GM13977 (cell line): ENCODE data around the gene PACS2.

Source experiments
- DNase-seq: peaks from one replicate; pipeline ENCODE4 v3.0.0; 2012; ENCODE audit warnings: low spot score
- in situ Hi-C: fragments of 300-500 bp; cut with MboI; formaldehyde crosslinking; loops from one replicate; pipeline ENCODE4 v1.12.0; 2022; ENCODE audit warnings: low sequenced_read_pairs, low pct_unique_long_range_greater_than_20kb, mixed read lengths, inconsistent platforms; ENCODE audit not compliant: unreplicated experiment
- TF ChIP-seq, protein P1 (sequence below): IDR thresholded peaks from 2 replicates; pipeline ENCODE4 v1.5.1; 2012; ENCODE audit warnings: mild to moderate bottlenecking, control low read depth; ENCODE audit not compliant: insufficient read depth; ENCODE audit errors: extremely low read depth, missing control alignments

The PACS2 gene

DNA sequence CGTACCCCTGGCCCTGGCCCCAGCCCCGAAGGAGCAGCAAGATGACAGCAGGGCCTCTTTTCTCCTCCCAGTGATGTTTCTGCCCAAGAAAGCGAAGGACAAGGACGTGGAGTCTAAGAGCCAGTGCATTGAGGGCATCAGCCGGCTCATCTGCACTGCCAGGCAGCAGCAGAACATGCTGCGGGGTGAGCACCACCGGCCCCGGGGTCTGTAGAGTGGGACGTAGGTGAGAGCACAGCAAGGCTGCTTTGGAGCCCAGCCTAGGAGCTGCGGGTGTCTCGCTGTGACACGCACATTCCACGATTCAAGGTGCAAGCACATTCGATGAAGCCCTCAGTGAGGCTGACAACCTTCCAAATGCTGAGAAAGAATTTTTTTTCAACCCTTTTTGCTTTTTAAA, 78.6 kb downstream of the PACS2 start:
- in situ Hi-C loops: no loop called here
- DNase-seq: no peak
- TF ChIP-seq, protein P1, sequence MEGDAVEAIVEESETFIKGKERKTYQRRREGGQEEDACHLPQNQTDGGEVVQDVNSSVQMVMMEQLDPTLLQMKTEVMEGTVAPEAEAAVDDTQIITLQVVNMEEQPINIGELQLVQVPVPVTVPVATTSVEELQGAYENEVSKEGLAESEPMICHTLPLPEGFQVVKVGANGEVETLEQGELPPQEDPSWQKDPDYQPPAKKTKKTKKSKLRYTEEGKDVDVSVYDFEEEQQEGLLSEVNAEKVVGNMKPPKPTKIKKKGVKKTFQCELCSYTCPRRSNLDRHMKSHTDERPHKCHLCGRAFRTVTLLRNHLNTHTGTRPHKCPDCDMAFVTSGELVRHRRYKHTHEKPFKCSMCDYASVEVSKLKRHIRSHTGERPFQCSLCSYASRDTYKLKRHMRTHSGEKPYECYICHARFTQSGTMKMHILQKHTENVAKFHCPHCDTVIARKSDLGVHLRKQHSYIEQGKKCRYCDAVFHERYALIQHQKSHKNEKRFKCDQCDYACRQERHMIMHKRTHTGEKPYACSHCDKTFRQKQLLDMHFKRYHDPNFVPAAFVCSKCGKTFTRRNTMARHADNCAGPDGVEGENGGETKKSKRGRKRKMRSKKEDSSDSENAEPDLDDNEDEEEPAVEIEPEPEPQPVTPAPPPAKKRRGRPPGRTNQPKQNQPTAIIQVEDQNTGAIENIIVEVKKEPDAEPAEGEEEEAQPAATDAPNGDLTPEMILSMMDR: no peak

DNA sequence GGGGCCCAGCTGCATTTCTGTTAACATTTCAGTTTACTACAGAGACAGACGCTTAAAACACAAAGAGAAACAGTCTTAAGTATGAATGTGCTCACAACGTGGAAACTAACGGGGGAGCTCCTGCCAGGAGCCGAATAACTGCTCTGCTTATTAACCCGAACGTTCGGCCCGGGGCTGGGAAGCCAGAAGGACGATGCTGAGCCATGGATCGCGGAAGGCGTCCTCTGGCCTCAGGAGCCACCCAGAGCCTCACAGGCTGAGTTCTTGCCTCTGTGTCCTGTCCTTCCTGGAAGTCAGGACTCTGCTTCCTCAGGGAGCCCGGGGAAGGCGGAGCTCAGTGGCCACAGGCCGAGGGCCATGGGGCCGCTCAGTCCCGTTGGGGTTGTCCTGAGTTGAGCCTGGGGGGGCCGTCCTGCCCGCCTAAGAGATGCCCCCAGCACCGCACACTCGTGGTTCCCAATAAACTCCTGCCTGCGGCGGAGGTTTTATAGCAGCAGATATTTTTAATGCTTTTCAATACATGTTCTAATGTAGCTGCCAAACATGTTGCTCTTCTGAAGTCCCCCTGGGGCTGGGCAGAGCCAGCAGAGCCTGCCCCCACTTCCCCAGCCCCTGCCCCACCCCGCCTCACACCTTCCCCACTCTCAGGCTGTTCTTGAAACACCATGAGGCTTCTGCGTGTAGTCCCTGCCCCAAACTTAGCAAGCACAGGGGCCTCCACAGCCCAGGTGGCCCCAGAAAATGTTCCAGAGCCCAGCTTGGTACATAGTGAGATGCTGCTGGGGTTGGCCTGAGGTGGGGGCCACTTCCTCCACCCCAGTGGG, 80.4 kb downstream of the PACS2 start:
- DNase-seq: no peak
- in situ Hi-C loops: no loop called here
- TF ChIP-seq, protein P1: no peak

DNA sequence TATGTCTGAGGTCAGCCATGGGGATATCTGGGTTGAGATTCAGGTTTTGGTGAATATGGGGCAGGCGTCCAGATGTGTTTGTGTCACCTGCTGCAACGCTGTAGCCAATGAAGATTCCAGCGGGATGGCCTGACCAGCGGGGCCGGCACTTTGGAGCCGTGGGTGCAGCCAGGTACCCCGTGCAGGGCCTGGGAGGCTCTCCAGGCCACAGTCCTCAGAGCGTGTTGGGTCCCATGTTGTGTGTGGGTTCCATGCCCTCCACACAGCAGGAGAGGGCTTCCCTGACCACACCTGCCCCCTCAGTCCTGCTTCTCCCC, 80.9 kb downstream of the PACS2 start:
- no peak for DNase-seq
- in situ Hi-C loops: no loop called here
- TF ChIP-seq, protein P1: no peak

DNA sequence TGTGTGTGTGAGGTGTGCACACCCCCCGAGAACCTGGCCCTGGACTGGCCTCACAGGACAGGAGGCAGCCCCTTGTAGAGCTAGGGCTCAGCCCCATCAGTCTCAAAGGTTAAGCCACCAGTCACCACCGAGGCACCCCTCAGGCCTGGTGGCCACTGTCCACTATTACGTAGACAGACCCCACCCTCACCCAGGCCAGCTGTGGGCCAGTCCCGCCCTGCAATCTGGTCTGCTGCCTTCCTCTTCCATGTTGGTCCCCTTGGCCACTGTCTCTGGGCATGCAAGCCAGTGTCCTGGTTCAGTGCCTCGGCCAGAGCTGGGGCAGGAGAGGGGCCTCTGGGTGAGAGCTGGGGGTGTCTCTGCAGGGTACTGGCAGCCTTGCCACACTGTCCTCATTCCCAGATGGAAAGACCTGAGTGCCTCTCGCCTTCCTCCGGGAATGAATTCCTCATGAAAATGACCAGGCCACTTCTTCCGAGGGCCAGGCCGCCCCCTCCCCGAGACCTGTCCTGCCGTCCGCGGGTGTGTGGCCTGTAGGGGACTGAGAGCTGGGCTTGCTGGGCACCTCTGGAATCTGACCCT, 82.9 kb downstream of the PACS2 start:
- TF ChIP-seq, protein P1: no peak
- no peak for DNase-seq
- in situ Hi-C loops: no loop called here

DNA sequence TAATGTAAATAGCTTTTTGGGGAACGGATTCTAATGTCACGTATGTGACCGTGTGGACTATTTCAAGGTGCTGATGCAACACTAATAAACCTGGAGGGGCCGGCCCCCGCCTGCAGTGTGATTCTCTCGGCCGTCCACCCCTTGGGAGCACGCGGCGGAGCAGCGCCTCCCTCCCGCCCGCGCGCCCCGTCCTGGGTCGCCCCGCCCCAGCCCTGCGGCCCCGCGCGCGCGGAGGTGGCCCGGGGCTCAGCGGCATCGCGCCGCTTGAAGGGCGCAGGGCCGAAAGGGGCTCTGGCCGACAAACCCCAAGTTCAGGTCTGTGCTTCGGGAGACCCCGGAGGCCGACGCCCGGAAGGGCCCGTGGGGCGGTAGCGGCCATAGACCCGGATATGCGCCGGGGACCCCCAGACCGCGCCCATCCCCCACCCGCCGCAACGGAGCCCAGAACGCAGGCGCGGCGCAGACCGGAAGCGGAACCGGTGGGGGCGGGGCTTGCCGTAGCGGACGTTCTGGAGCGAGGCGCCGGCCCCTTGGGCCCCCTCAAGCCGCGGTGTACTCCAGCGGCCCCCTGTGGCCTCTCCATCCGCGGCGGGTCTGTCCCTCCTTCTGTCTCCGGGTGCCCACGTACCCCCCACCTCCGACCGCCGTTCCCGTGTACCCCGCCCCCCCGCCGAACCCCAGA, 83.6 kb downstream of the PACS2 start, which contains the start of gene TEX22:
TEX22 (plus strand) TSS at position 495 of the 682 bp plus-strand sequence. CDS start 803 bp downstream, outside the sequence.
- in situ Hi-C loops: no loop called here
- peak; percentile 98 for DNase-seq
- TF ChIP-seq, protein P1: peak; percentile 33

DNA sequence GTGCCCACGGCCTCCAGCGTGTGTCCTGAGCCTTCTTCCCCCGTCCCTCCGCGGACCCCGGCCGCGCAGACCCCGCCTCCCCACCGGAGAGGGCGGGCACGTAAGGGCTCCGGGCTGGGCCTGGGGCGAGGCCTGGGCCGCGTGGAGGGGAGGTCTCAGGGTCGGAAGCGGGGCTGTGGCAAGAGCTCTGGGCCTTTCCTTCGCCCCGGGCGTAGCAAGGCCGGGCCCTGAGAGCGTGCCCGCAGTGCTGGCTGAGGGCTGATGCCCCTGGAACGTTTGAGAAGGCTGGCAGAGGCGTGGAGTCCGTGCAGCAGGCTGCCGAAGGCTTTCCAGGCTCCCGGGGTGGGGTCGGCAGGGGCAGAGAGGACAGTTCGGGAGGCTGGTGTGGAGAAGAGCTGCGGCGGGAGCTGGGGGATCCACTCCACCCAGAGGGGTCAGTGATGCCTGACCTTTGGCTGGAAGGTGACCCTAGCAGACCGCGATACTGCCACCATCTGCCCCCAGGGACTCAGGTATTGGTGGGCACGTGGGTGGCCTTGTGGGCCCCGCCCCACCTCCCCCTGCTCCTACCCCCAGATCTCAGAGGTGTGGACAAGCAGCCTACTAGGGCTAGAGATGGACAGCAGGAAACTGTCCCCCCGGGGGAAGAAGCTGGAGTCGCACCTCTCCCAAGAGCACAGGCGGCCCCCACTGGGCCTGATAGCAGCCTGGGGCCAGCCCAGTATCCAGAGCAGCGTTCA, 84.3 kb downstream of the PACS2 start:
- TF ChIP-seq, protein P1: no peak
- in situ Hi-C loops: no loop called here
- DNase-seq: no peak
